ENCODE measurements around the gene TMEM158.

The TMEM158 gene

DNA sequence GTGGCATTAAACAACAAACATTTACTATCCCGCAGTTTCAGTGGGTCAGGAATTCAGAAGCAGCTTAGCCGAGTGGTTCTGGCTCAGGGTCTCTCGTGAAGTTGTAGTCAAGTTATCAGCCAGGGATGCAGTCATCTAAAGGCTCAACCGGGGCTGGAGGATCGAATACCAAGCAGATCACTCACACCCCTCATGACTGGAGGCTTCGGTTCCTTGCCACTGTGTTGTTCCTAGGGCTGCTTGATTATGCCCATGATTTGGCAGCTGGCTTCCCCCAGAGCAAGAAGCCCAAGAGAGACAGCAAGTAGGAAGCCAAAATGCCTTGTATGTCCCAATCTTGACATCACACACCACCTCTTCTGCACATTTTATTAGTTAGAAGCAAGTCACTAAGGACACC, 46.0 kb downstream of the TMEM158 start:
- POLR2A ChIA-PET: no interaction called here
- CTCF ChIA-PET: no interaction called here
- TF ChIP-seq TARDBP (IDR thresholded peaks at IDR 0.05) (no peak), LEF1 (IDR thresholded peaks at IDR 0.05; ENCODE audit: borderline replicate concordance) (no peak), CTBP1 (IDR thresholded peaks at IDR 0.05; ENCODE audit: borderline replicate concordance) (no peak), ELF4 (IDR thresholded peaks at IDR 0.05) (no peak), ZNF384 (IDR thresholded peaks at IDR 0.05) (no peak), BHLHE40 (IDR thresholded peaks at IDR 0.05; ENCODE audit: borderline replicate concordance) (no peak), SP1 (IDR thresholded peaks at IDR 0.05) (no peak), NFRKB (IDR thresholded peaks at IDR 0.05) (no peak), SUZ12 (IDR thresholded peaks at IDR 0.05) (no peak), L3MBTL2 (conservative IDR thresholded peaks at IDR 0.05) (no peak), FOXA1 (IDR thresholded peaks at IDR 0.05) (no peak), HDGF (IDR thresholded peaks at IDR 0.05; ENCODE audit: borderline replicate concordance) (no peak)
- no peak for DNase-seq (ENCODE audit: extremely low spot score)

DNA sequence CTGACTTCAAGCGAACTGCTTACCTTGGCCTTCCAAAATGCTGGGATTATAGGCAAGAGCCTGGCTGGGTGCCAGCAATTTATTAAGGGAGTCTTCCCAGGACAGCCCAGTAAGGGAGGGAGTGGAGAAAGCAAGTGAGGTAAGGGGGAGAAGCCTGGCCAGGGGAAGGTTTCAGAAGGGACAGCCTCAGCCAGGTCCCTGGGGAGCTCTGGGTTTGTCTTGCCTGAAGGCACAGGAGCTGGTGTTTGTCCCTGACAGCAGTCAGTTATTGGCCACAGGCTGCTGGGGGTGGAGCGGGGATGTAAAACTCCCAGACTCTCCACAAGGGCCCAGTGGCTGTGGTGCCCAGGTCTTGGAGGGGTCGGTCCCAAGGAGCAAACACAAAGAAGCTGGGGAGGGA, 46.9 kb downstream of the TMEM158 start:
- no peak for DNase-seq (ENCODE audit: extremely low spot score)
- CTCF ChIA-PET: interaction anchor here (0.6 kb wide), 1 partner anchor 25 kb away, joined by 3 read pairs; no protein-coding TSS in a partner anchor
- POLR2A ChIA-PET: no interaction called here
- TF ChIP-seq NFRKB (IDR thresholded peaks at IDR 0.05) (no peak), FOXK2 (IDR thresholded peaks at IDR 0.05) (no peak), SP1 (IDR thresholded peaks at IDR 0.05) (no peak), PKNOX1 (IDR thresholded peaks at IDR 0.05) (no peak)

DNA sequence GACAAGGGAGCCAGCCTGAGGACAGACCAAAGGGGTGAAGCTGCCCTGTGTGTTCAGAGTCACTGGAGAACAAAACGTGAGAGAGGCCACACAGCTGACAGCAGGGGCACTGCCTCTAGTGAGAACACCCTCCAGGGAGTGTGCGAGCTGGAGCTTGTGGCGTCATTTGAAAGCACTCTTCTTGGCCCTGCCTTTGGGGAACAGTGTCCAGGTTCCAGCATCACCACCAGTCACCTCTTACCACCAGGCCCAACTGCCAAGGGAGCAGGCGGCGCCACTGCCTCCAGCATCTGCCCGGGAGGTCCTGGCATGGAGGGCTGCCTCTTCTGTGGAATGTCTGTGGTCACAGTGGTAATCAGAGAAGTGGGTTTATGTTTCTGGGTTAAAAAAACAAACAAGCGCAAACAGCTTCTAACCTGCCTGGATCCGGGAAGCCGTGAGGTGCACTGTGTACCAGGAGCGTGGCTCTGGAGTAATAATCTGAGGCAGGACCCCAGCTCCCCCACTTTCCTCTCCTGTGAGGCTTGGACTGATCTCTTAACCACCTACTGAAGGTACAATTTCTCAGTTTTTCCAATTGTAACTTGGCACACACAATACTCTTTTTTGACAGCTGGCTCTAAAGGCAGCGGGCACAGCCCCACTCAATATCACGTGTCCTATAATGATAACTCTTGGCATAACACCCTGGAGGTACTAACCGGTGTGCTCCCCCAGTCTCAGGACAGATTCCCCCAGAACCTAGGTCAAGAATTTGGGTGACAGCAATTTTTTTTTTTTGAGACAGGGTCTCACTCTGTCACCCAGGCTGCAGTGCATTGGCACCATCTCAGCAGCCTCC, 47.7 kb downstream of the TMEM158 start:
- CTCF ChIA-PET: interaction anchor here (1.2 kb wide), 1 partner anchor 7 kb away, joined by 6 read pairs; no protein-coding TSS in a partner anchor
- POLR2A ChIA-PET: no interaction called here
- TF ChIP-seq PKNOX1 (IDR thresholded peaks at IDR 0.05): no peak
- TF ChIP-seq NFRKB (IDR thresholded peaks at IDR 0.05): no peak
- TF ChIP-seq SP1 (IDR thresholded peaks at IDR 0.05): no peak
- TF ChIP-seq FOXA1 (IDR thresholded peaks at IDR 0.05): no peak
- no peak for TF ChIP-seq TARDBP (IDR thresholded peaks at IDR 0.05)
- TF ChIP-seq FOXK2 (IDR thresholded peaks at IDR 0.05): no peak
- no peak for TF ChIP-seq BHLHE40 (IDR thresholded peaks at IDR 0.05; ENCODE audit: borderline replicate concordance)
- no peak for TF ChIP-seq SUZ12 (IDR thresholded peaks at IDR 0.05)
- TF ChIP-seq CTBP1 (IDR thresholded peaks at IDR 0.05; ENCODE audit: borderline replicate concordance): no peak
- TF ChIP-seq L3MBTL2 (conservative IDR thresholded peaks at IDR 0.05): no peak
- no peak for DNase-seq (ENCODE audit: extremely low spot score)

DNA sequence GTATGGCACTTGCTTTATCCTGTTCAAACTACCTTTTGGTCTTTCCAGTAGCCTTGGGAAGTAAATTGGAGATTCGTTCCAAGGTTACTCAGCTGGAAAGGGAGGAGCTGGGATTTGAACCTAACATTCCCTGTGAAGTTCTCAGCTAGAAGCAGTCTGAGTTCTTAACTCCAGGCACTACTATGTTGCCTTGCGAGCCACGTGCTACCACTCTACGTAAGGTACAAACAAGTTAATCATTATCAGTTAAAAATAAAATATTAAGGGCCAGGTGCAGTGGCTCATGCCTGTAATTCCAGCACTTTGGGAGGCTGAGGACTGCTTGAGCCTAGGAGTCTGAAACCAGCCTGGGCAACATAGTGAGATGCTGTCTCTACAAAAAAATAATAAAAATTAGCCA, 49.2 kb downstream of the TMEM158 start:
- ChIA-PET CTCF (interaction anchor here (0.6 to 1.2 kb wide), 2 partner anchors 9 to 140 kb away, joined by 3 to 6 read pairs; no protein-coding TSS in a partner anchor), POLR2A (no interaction called here)
- no peak for TF ChIP-seq CTBP1 (IDR thresholded peaks at IDR 0.05; ENCODE audit: borderline replicate concordance)
- no peak for TF ChIP-seq SP1 (IDR thresholded peaks at IDR 0.05)
- no peak for TF ChIP-seq LEF1 (IDR thresholded peaks at IDR 0.05; ENCODE audit: borderline replicate concordance)
- no peak for TF ChIP-seq TARDBP (IDR thresholded peaks at IDR 0.05)
- no peak for TF ChIP-seq SUZ12 (IDR thresholded peaks at IDR 0.05)
- no peak for TF ChIP-seq NFRKB (IDR thresholded peaks at IDR 0.05)
- TF ChIP-seq ARNT (IDR thresholded peaks at IDR 0.05): no peak
- no peak for TF ChIP-seq FOXM1 (IDR thresholded peaks at IDR 0.05; ENCODE audit: borderline replicate concordance)
- no peak for TF ChIP-seq FOXK2 (IDR thresholded peaks at IDR 0.05)
- no peak for TF ChIP-seq ZNF384 (IDR thresholded peaks at IDR 0.05)

More for the DNA sequence above, 49.2 kb downstream of the TMEM158 start:
- no peak for DNase-seq (ENCODE audit: extremely low spot score)

Data from HEK293T (cell line).